Activated CD8-positive, alpha-beta memory T cell treated with anti-CD3 and anti-CD28 coated beads, Interleukin-2, amount 50 U/mL, for 1 hour (primary cell): Measurements from ENCODE around the gene ARRDC5.
A peak's percentile ranks its signal among the peaks of the same experiment; 100 is the strongest.
"Not testable (repeated sequence)": the region's sequence is repeated elsewhere in the genome, so short reads cannot be mapped to it uniquely, and the experiment has no call there.

Source experiments
- DNase-seq: peaks from one replicate; pipeline ENCODE4 v3.0.0-alpha.2; 2020; ENCODE audit errors: extremely low read depth

The ARRDC5 gene

DNA sequence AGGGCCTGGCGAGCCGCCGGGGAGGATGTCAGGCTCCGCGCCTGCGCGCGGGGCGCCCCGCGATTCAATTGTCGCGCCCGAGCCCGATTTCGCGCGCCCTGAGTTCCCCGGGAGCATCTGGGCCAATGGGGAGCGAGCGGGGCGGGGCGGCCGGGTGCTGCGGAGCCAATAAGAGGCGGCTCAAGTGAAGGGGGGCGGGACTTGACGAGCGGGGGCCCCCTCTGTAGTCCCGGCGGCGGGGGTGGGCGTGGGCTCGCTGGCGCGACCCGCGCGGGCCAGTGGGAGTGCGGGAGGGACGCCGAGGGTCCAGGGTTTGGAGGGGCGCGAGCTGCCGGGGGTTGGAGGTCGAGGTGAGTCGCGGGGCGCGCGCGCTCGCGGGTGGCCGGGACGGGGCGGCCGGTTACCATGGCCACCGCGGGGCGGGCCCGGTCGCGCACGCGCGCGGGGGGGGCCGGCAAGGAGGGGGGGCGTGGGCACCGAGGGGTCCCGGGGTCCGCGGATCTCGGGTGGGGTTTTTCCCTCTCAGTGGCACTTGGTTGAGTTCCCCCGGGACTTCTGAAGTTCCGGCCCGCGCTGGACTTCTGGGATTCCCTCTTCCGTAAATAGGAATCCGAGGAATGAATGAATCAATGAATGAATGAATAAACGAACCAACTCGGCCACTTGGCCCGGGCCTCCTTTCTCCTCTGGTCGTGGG, 7.3 kb upstream of the ARRDC5 start:
- peak; percentile 76 for DNase-seq

DNA sequence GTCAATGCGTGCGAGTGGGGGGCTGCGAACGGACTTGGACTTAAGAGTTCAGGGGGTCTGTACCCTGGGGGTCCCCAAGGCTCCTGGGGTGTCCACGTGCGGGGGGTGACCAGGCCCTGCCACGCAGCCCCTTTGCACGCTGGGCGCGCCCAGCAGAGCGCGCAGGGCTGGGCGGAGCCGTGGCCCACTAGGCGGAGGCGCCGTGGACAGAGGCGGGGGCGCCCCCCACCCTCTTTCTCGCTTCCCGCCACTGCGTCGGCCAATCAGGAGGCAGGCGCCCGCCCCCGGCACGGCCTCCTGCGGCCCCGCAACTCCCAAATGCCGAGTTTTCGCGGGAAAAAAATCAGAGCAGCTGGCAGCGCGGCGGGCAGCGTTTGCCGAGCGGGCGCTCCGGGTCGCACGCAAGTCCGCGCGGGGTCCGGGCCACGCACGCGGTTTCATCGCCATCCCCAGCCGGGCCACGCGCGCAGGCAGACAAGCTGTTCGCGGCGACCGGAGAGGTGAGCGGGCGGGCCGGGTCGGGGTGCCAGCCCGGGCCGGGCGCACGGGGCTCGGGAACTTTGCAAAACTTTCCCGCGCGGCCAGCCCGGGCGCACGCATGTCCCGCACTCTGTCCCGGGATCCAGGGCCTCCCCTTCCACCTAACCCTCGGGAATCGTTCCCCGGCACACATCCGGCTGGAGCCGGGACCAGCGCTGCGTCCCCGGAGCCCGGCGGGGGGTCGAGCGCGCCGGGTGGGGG, 6.6 kb upstream of the ARRDC5 start, which contains the start of gene UHRF1:
TSS of gene UHRF1 (plus strand) at position 346 of the 741 bp plus-strand sequence. CDS start 1,385 bp downstream, outside the sequence.
- no peak for DNase-seq

DNA sequence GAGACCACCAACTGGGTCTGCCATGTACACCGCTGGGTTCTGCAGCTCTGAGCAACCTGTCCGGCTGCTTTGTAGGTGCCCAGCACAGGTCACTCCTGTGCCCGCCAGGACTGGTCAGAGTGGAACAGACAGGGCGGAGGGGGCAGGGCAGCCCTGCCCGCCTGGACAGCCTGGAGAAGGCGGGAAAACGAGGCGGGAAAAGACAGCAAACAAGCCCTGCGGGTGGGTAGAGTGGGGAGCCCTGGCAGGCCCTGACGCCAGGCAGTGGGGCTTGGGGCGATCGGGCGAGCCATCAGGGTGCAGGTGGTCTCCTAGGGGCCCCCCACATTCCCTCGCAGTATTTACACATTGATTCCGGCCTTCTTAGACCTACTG, 6.1 kb upstream of the ARRDC5 start:
- DNase-seq: no peak

DNA sequence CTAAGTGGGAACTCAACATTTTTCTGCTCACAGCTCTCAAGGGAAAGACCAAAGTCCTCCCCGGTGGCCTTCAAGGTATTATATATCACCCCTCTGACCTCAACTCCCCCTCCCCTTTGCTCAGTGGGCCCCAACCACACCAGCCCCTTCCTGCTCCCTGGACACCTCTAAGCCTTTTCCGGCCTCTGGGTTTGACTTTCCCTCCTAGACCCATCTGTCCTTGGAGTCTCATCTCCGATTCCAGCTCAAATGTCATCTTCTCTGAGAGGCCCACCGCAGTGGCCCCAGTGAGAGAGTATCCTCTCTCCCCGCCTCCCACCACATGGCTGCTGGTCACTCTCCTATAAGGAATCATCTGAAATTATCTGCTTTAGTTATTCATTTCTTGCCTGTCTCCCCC, 5.7 kb upstream of the ARRDC5 start:
- no peak for DNase-seq

DNA sequence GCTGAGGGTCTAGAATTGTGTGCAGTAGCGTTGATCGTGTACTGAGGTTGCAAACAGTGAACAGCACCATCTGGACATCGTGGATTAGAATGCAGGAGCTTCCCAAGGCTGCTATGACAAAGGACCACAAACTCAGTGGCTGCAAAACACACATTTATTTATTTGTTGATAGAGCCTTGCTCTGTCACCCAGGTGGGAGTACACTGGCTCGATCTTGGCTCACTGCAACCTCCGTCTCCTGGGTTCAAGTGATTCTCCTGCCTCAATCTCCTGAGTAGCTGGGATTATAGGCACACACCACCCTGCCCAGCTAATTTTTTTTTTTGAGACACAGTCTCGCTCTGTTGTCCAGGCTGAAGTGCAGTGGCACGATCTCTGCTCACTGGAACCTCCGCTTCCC, 4.3 kb upstream of the ARRDC5 start:
- no peak for DNase-seq

DNA sequence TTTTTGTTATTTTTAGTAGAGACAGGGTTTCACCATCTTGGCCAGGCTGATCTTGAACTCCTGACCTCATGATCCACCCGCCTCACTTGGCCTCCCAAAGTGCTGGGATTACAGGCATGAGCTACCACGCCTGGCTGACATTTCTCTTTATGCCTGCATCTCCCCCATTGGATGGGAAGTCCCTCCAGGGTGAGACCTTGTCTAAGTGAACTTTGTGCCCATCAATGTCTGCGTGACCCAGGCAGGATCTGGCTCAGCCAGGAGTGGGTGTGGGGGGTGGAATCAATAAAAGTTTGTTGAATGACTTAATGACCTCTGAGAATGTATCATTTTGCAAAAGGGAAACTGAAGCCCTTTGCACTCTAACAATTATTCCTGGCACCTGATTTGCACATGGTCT, 1.8 kb upstream of the ARRDC5 start:
- no peak for DNase-seq

DNA sequence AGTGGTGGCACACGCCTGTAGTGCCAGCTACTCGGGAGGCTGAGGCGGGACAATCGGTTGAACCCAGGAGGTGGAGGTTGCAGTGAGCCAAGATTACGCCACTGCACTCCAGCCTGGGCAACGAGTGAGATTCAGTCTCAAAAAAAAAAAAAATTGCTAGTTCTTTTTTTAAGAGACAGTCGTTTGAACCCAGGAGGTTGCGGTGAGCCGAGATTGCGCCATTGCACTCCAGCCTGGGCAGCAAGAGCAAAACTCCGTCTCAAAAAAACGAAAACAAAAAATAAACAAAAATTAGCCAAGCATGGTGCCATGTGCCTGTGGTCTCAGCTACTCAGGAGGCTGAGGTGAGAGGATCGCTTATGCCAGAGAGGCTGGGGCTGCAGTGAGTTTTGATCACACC, 1.8 kb downstream of the ARRDC5 start:
- not testable (repeated sequence) for DNase-seq

DNA sequence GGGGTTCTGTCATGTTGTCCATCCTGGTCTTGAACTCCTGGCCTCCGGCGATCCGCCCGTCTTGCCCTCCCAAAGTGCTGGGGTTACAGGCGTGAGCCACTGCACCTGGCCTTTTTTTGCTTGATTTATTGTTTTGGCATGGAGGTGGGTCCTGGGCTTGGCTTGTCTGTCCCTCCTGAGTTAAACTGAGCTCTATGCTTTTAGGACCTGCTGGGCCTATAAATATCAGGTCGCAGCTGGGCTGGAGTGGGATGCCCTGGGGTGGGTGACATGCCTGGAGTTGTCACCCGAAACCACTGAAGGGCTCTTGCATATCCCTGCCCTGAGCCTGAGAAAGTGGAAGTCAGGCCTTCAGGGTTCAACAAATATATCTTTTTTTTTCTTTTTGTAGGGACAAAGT, 5.5 kb downstream of the ARRDC5 start:
- DNase-seq: no peak

DNA sequence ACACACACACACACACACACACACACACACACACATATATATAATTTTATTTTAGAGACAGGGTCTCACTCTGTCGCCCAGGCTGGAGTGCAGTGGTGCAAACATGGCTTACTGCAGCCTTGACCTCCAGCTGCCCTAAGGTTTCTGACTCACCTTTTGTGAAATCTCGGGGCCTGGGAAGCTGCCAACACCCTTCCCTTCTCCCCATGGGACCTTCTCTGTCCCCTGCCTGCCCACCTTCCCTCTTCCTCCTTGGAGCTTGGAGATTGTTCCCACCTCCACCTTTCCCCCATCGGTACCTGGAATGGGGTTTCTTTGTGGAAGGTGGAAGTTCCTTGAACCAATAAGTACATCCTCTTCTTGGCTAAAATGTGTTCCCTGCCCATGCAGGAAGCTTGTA, 6.3 kb downstream of the ARRDC5 start:
- DNase-seq: no peak

DNA sequence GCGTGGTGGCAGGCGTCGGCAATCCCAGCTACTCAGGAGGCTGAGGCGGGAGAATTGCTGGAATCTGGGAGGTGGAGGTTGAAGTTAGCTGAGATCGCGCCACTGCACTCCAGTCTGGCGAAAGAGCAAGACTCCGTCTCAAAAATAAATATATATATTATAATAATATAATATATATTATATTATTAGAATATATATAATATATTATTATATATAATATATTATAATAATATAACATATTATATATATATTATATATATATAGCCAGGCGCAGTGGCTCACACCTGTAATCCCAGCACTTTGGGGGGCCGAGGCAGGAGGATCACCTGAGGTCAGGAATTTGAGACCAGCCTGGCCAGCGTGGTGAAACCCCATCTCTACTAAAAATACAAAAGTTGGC, 9.7 kb downstream of the ARRDC5 start:
- not testable (repeated sequence) for DNase-seq

DNA sequence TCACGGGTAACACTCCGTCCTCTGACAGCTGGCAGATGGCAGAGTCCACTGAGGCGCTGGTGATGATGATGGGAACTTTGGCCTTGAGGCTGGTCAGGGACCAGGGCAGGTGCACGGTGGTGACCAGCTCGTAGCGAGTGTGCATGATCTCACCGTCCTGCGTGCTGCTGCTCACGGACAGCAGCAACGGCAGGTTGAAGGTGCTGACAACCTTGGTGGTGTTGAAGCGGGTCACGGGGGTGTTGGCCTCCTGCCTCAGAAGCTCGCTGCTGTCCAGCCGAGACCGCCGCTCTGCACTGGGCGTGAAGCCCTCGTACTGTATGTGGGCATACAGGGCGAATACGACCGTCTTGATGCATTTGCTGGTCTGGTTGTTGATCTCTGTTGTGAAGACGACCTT, 11.6 kb downstream of the ARRDC5 start:
- DNase-seq: no peak

DNA sequence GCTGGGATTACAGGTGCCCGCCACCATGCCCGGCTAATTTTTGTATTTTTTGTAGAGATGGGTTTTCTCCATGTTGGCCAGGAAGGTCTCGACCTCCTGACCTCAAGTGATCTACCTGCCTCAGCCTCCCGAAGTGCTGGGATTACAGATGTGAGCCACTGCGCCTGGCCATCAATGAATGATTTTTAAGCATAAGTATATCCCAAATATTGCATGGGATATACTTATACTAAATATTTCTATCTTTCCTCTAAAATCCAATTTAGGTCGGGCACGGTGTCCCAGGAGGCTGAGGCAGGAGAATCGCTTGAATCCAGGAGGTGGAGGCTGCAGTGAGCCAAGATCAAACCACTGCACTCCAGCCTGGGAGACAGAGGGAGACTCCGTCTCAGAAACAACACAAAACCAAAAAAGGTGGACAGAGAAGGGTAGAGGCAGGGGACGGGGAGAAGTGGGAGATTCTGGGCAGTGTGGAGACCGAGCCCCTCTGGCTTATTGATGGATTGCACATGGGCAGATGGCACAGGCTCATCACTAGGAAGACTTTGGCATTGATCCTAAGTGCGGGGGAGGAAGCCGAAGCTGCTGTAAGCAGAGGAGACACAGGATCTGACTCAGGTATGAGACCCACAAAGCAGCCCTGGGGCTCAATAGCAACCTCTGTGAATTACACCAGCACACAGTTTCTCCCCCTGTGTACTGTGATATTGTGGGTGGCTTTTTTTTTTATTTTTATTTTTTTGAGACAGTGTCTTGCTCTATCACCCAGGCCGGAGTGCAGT, 13.5 kb downstream of the ARRDC5 start:
- DNase-seq: no peak

DNA sequence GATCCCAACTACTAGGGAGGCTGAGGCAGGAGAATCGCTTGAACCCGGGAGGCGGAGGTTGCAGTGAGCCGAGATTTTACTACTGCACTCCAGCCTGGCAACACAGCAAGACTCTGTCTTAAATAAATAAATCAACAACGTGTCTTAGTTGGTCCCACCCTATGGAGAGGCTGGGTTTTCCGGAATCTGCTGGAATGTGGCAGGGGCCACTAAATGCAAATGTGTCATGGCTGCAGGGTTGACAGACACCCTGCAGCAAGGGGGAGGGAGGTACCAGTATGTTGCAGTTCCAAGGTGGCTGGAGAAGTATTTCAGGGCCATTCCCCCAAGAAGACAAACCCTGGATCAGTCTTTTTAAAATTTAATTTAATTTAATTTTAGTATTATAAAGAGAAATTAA, 14.9 kb downstream of the ARRDC5 start:
- not testable (repeated sequence) for DNase-seq

DNA sequence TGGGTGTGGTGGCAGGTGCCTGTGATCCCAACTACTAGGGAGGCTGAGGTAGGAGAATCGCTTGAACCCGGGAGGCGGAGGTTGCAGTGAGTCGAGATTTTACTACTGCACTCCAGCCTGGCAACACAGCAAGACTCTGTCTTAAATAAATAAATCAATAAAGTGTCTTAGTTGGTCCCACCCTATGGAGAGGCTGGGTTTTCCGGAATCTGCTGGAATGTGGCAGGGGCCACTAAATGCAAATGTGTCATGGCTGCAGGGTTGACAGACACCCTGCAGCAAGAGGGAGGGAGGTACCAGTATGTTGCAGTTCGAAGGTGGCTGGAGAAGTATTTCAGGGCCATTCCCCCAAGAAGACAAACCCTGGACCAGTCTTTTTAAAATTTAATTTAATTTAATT, 17.7 kb downstream of the ARRDC5 start:
- DNase-seq: not testable (repeated sequence)

DNA sequence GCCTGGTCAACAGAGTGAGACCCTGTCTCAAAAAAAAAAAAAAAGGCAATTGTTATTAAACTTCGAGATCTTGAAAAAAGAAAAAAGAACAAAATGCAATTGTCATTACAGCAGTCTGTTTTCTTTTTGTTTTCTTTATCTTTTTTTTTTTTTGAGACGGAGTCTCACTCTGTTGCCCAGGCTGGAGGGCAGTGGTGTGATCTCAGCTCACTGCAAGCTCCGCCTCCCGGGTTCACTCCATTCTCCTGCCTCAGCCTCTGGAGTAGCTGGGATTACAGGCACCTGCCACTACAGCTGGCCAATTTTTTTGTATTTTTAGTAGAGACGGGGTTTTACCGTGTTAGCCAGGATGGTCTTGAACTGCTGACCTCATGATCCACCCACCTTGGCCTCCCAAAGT, 19.8 kb downstream of the ARRDC5 start:
- DNase-seq: not testable (repeated sequence)

DNA sequence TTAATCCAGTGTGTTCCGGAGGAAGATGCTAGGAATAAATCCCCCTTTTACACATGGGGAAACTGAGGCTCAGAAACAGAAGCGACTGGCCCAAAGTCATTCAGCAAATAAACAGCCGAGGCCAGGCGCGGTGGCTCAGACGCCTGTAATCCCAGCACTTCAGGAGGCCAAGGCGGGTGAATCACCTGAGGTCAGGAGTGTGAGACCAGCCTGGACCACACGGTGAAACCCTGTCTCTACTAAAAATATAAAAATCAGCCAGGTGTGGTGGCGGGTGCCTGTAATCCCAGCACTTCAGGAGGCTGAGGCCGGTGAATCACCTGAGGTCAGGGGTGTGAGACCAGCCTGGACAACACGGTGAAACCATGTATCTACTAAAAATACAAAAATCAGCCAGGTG, 23.7 kb downstream of the ARRDC5 start:
- no peak for DNase-seq

DNA sequence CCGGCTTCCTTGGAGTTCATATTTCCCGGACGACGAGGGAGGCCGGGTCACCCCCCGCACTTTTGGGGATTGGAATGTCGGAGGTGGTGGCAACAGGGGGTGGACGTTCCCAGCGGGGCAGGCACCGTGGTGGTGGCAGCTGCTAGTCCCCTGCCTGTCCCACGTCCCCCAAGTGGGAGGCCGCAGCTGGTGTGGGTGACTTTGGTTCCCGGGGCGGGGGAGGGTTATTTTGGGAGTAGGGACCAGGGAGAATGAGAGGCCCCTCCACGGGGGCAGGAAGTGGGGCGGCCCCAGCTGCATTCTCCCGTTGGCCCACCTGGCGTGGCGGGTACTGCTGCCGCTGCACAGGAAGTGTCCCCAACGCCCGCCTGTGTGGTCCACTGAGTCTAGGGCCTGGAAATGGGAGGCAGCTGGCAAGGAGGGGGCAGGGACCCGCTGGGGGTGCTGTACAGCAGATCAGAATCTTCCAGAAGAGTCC, 24.2 kb downstream of the ARRDC5 start:
- no peak for DNase-seq

DNA sequence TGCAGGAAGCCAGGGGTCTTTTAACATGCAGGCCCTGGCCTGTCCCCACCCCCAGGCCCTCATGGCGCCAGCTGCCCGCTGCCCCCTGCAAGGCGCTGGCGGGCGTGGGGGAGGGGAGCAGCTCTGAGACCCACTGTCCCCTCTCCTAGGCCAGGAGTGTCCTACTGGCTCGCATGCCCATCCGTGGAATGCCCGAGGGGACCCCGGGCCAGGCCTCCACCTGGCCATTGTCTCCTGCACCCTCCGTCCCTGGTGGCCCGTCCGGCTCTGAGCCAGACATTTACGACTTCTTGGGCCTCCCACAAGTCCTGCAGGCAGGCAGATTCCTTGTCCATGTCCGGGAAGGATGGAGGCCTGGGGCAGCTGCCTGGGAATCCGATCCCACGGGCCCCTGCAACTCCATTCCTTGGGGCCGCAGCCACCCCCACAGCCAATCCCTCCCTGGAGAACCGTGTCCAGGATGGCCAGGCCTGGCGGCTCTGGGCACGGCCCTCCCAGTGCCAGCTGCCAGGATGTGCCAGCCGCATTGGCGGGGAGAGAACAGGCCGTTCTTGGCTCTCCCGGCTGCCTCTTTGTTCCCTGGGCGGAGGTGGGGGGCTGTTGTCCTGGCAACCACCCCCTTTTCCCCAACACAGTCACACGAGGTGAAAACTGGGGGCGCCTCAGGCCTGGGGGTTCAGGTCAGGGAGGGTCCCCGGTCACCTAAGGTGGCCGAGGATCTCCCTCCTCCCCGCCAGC, 24.8 kb downstream of the ARRDC5 start:
- no peak for DNase-seq

DNA sequence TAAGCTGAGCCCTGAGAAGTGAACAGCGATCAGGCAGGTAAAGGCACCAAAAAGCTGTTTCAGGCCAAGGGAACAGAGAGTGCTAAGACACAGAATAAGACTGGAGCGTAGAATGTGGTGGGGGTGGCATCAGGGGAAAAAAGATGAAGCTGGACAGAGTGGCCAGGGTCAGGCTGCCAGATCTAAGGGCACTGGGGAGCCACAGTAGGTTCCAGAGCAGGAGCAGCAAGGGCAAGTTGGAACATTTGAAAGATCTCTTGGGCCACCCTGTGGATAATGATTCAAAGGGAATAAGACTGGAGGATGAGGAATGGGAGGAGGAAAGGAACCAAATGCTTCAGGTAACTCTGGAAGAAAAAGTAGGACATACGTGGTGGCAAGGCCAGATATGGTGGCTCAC, 28.8 kb downstream of the ARRDC5 start:
- DNase-seq: no peak

DNA sequence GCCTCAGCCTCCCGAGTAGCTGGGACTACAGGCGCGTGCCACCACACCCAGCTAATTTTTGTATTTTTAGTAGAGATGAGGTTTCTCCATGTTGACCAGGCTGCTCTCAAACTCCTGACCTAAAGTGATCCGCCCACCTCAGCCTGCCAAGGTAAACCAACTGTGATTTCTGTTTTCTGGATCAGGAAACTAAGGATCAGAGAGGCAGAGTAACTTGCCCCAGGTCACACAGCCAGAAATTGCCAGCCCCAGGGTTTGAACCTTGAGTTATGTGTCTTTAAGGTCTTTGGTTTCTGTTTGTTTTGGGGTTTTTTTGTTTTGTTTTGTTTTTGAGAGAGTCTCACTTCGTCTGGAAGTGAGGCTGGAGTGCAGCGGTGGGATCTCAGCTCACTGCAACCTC, 31.0 kb downstream of the ARRDC5 start:
- no peak for DNase-seq

DNA sequence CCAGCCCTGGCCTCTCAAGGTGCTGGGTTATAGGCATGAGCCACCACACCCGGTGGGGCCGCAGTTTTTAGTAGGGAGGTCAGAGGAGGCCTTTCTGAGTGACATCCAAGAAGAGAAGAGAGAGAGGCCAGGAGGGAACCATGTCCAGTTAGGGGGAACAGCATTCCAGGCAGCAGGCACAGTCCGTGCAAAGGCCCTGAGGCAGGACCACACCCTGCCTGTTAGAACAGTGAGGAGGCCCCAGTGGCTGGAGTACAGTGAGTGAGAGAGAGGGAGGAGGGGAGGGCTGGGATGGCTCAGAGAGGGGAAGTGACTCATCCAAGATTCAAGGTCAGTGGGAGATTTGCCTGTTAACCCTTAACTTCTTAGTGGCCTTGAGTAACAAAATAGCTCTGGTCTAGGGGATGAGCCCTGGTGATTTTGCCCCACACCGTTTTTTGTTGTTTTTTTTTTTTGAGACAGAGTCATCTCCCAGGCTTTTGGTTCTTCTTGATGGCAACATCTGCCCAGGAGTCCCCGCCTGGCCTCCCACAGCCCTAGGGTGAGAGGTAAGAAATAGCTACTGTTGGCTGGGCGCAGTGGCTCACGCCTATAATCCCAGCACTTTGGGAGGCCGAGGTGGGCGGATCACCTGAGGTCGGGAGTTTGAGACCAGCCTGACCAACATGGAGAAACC, 32.5 kb downstream of the ARRDC5 start:
- no peak for DNase-seq
